HepG2 (cell line): ENCODE data around the gene LRRC70. TPM values are rescaled to one million over a fixed set of nuclear protein-coding genes. Genes with fewer than 3 reads are reported as not detected.

Experiments used
- ATAC-seq: fragments of 200-7000 bp; cut with Tn5 transposase; 3 replicates; pipeline ENCODE4 v1.9.1; 2020; ENCODE audit warnings: mild to moderate bottlenecking, moderate library complexity
- BruUV-seq: library from RNA; stranded (reverse); fragments of 400-500 nt; replicated peaks from 2 replicates; lab custom pipeline; 2021; lab: Mats Ljungman, UMichigan
- CTCF ChIA-PET: fragments of 300-600 bp; formaldehyde crosslinking; extraction: SDS; loops from one replicate; lab custom pipeline; 2021; ENCODE audit warnings: low total read pairs, inconsistent platforms, low intra/inter-chr PET ratio; lab: Yijun Ruan, JAX
- POLR2A ChIA-PET: fragments of 350-600 bp; sonication (Branson Sonifier 250); formaldehyde crosslinking; loops from one replicate; lab custom pipeline; 2020; ENCODE audit warnings: antibody characterized with exemption, inconsistent platforms; lab: Yijun Ruan, JAX
- DNase-seq: peaks from one replicate; pipeline ENCODE4 v3.0.0-alpha.2; 2015; ENCODE audit warnings: low spot score
- FAIRE-seq: peaks from 3 replicates; lab custom pipeline; 2011; peaks lifted over from hg19 to GRCh38; lab: Jason Lieb, UNC
- H2AFZ ChIP-seq: one replicate; pipeline ENCODE4 v1.6.1; 2011; ENCODE audit warnings: low read length, inconsistent platforms
- H3K27ac ChIP-seq: fragments of 300-600 bp; 3 replicates; pipeline ENCODE4 v1.8.0; 2011; ENCODE audit warnings: mixed run types, mild to moderate bottlenecking, mixed read lengths, low read length, inconsistent platforms; ENCODE audit not compliant: insufficient read depth; ENCODE audit errors: extremely low read length
- H3K27me3 ChIP-seq, 2 experiments: fragments of 200-600 bp in 1 of 2; 2 replicates in 1 of 2; 3 replicates in 1 of 2; pipeline versions ENCODE4 v1.6.0 to v1.8.0; 2011; ENCODE audit warnings: low read length in 2 of 2, mild to moderate bottlenecking in 2 of 2, moderate library complexity in 2 of 2, inconsistent platforms in 1 of 2; ENCODE audit not compliant: insufficient read depth in 2 of 2, control insufficient read depth in 1 of 2
- H3K36me3 ChIP-seq, 2 experiments: fragments of 200-600 bp in 1 of 2; replicated peaks in 1 of 2; 2 replicates in 1 of 2; 3 replicates in 1 of 2; pipeline versions ENCODE4 v1.5.1 to v1.8.0; 2011; ENCODE audit warnings: low read length in 2 of 2, inconsistent platforms in 1 of 2; ENCODE audit not compliant: insufficient read depth in 2 of 2, control insufficient read depth in 1 of 2
- H3K4me1 ChIP-seq: 2 replicates; pipeline ENCODE4 v1.5.1; 2012; ENCODE audit warnings: low read length, inconsistent platforms; ENCODE audit not compliant: insufficient read depth
- H3K4me2 ChIP-seq: 2 replicates; pipeline ENCODE4 v1.6.0; 2011; ENCODE audit warnings: low read depth, low read length, inconsistent platforms
- H3K4me3 ChIP-seq, 3 experiments: fragments of 200-600 bp in 1 of 3; sonication (generic), shearing (Covaris generic) in 1 of 3; replicated peaks in 1 of 3; 2 replicates each; pipeline ENCODE4 v1.5.1; 2011 to 2016; ENCODE audit warnings: low read length in 3 of 3, inconsistent platforms in 2 of 3, low read depth in 2 of 3, mild to moderate bottlenecking in 2 of 3, control low read depth in 1 of 3, mixed read lengths in 1 of 3; ENCODE audit not compliant: insufficient read depth in 1 of 3
- H3K79me2 ChIP-seq: one replicate; pipeline ENCODE4 v1.6.1; 2011; ENCODE audit warnings: low read length, inconsistent platforms; ENCODE audit not compliant: insufficient read depth
- H3K9ac ChIP-seq: 2 replicates; pipeline ENCODE4 v1.6.0; 2011; ENCODE audit warnings: mild to moderate bottlenecking, low read depth, low read length, inconsistent platforms; ENCODE audit not compliant: insufficient read depth
- H3K9me3 ChIP-seq: 2 replicates; pipeline ENCODE4 v1.5.1; 2012; ENCODE audit warnings: mild to moderate bottlenecking, low read length
- H4K20me1 ChIP-seq: 2 replicates; pipeline ENCODE4 v1.6.0; 2011; ENCODE audit warnings: inconsistent platforms, mild to moderate bottlenecking, low read length, moderate library complexity; ENCODE audit not compliant: insufficient read depth
- GTF2F1 ChIP-seq: fragments of 150-350 bp; IDR thresholded peaks from 2 replicates; pipeline ENCODE4 v1.6.1; 2014; ENCODE audit warnings: low read length
- NCOA2 ChIP-seq: sonication (generic); formaldehyde crosslinking; IDR thresholded peaks from 2 replicates; pipeline ENCODE4 v1.8.0; 2022; ENCODE audit warnings: inconsistent platforms
- NR2F2 ChIP-seq: IDR thresholded peaks from 2 replicates; pipeline ENCODE4 v1.6.1; 2012; ENCODE audit warnings: low read depth, inconsistent platforms, borderline replicate concordance
- PITX1 ChIP-seq: sonication (generic); formaldehyde crosslinking; IDR thresholded peaks from 2 replicates; pipeline ENCODE4 v1.5.1; 2020; ENCODE audit warnings: mild to moderate bottlenecking, missing genetic modification reagents
- RBM22 ChIP-seq: fragments of 200-400 bp; formaldehyde crosslinking; optimal IDR thresholded peaks from 2 replicates; pipeline ENCODE3; 2017; ENCODE audit warnings: mild to moderate bottlenecking, low read length, moderate library complexity
- TOPORS ChIP-seq: sonication (generic); formaldehyde crosslinking; IDR thresholded peaks from 2 replicates; pipeline ENCODE4 v1.8.0; 2023; ENCODE audit warnings: mild to moderate bottlenecking, missing genetic modification reagents
- ZNF546 ChIP-seq: sonication (generic); formaldehyde crosslinking; conservative IDR thresholded peaks from 2 replicates; pipeline ENCODE4 v1.8.1; 2023; ENCODE audit warnings: mild to moderate bottlenecking, missing genetic modification reagents
- WGBS: methylation state at CpG from one replicate; pipeline ENCODE4 v1.1.6; 2017; ENCODE audit warnings: low lambda C conversion rate; 5-methylcytosine and 5-hydroxymethylcytosine counted together
- in situ Hi-C: cut with HindIII; loops from 2 replicates; pipeline ENCODE4 v1.10.0; 2017; ENCODE audit warnings: low pct_unique_long_range_greater_than_20kb; ENCODE audit not compliant: extremely low pct_ligation_motif_present
- intact Hi-C: fragments of 100-400 bp; cut with micrococcal nuclease; formaldehyde crosslinking; loops from one replicate; pipeline ENCODE4 v1.10.0; 2022; ENCODE audit not compliant: unreplicated experiment
- polyA plus RNA-seq, 8 experiments: library from polyadenylated mRNA; depleted of rRNA in 3 of 8; stranded (reverse) in 7 of 8; unstranded in 1 of 8; fragments of >200 nt; fragmentation: Illumina TruSeq in 4 of 8; extraction: Trizol in 4 of 8; gene quantifications; 2 replicates each; pipeline versions ENCODE4 v1.2.1 to v1.2.3, GENCODE V29; 2011 to 2016; ENCODE audit warnings: low read depth in 4 of 8, missing spikeins in 1 of 8, mixed read lengths in 1 of 8; ENCODE audit not compliant: insufficient read depth in 1 of 8
- total RNA-seq, 5 experiments: library from RNA; depleted of rRNA; stranded (reverse); fragments of >200 nt; fragmentation: Illumina TruSeq; extraction: Trizol; gene quantifications; 2 replicates each; pipeline ENCODE4 v1.2.3, GENCODE V29; 2016; ENCODE audit warnings: low read depth in 1 of 5
- TF ChIP-seq, protein P1 (sequence below): sonication (generic); formaldehyde crosslinking; IDR thresholded peaks from 2 replicates; pipeline ENCODE4 v1.4.0; 2020; ENCODE audit warnings: missing genetic modification reagents
- TF ChIP-seq, protein P2 (sequence below): sonication (generic); formaldehyde crosslinking; IDR thresholded peaks from 2 replicates; pipeline ENCODE4 v1.4.0; 2020; ENCODE audit warnings: missing genetic modification reagents, mild to moderate bottlenecking, borderline replicate concordance
- TF ChIP-seq, protein P3 (sequence below): sonication (generic); formaldehyde crosslinking; IDR thresholded peaks from 2 replicates; pipeline ENCODE4 v1.5.1; 2020; ENCODE audit warnings: mild to moderate bottlenecking, missing genetic modification reagents, moderate library complexity
- TF ChIP-seq, protein P4 (sequence below): sonication (generic); formaldehyde crosslinking; IDR thresholded peaks from 2 replicates; pipeline ENCODE4 v1.5.0; 2020; ENCODE audit warnings: mild to moderate bottlenecking, missing genetic modification reagents, borderline replicate concordance

Gene LRRC70
- total and polyA plus RNA-seq, 2 of the 13 experiments (the other 11 are each of a cell fraction or from before 2014, with no cell fraction given), result 0.05 to 0.71 TPM

DNA sequence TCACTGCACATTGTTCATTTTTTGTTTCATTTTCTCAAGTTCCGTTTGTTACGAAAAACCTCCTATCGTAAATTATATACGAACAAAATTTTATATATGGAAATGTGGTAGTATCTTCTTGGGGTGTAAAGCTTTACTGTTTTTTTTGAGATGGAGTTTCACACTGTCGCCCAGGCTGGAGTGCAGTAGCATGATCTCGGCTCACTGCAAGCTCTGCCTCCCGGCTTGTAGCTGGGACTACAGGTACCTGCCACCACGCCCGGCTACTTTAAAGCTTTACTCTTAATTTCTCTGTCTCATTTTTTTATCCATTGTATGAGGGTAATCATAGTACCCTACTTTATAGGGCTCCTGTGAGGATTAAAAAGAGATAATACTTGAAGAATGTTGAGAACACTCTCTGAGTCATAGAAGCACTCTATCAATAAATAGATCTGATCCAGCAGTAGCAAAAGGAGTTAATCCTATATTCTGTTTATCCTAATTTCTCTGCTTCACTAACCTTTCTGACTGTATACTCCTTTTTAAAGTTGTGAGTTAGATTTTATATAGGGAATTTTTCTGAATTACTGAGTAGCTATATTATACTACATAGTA is 5.6 kb upstream of the LRRC70 start:
- no peak overlapping the region for H3K9ac ChIP-seq
- no peaks in the 10 kb centered on the region for H4K20me1 ChIP-seq
- 96% methylated on average over 9 of the region's 9 CpGs for WGBS
- BruUV-seq, result no TSS peak
- intact Hi-C loops, result no loop called here
- no peak overlapping the region for H3K4me2 ChIP-seq
- H3K9me3 ChIP-seq, result peaks cover 2% of the 10 kb centered on the region; the same call in 1 of the 2 replicates
- in situ Hi-C loops, result no loop called here
- no peaks in the 10 kb centered on the region for H3K27me3 ChIP-seq
- DNase-seq (no peak), ATAC-seq (no peak), FAIRE-seq (no peak)
- POLR2A ChIA-PET, result no interaction called here
- CTCF ChIA-PET, result no interaction called here
- no peak overlapping the region for H3K27ac ChIP-seq
- no peaks in the 10 kb centered on the region for H3K4me1 ChIP-seq
- peaks cover 2 to 11% of the 10 kb centered on the region in 2 experiments; a peak in 3 of 5 replicates for H3K36me3 ChIP-seq
- H2AFZ ChIP-seq, result no peak overlapping the region
- no peak overlapping the region for H3K4me3 ChIP-seq
- H3K79me2 ChIP-seq, result no peaks in the 10 kb centered on the region
- TF ChIP-seq, protein P1, sequence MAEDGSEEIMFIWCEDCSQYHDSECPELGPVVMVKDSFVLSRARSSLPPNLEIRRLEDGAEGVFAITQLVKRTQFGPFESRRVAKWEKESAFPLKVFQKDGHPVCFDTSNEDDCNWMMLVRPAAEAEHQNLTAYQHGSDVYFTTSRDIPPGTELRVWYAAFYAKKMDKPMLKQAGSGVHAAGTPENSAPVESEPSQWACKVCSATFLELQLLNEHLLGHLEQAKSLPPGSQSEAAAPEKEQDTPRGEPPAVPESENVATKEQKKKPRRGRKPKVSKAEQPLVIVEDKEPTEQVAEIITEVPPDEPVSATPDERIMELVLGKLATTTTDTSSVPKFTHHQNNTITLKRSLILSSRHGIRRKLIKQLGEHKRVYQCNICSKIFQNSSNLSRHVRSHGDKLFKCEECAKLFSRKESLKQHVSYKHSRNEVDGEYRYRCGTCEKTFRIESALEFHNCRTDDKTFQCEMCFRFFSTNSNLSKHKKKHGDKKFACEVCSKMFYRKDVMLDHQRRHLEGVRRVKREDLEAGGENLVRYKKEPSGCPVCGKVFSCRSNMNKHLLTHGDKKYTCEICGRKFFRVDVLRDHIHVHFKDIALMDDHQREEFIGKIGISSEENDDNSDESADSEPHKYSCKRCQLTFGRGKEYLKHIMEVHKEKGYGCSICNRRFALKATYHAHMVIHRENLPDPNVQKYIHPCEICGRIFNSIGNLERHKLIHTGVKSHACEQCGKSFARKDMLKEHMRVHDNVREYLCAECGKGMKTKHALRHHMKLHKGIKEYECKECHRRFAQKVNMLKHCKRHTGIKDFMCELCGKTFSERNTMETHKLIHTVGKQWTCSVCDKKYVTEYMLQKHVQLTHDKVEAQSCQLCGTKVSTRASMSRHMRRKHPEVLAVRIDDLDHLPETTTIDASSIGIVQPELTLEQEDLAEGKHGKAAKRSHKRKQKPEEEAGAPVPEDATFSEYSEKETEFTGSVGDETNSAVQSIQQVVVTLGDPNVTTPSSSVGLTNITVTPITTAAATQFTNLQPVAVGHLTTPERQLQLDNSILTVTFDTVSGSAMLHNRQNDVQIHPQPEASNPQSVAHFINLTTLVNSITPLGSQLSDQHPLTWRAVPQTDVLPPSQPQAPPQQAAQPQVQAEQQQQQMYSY (CRISPR knock-in tag), result no peak
- TF ChIP-seq PITX1 (no peak), GTF2F1 (no peak), RBM22 (no peak), ZNF546 (CRISPR knock-in tag) (no peak), NR2F2 (no peak), TOPORS (CRISPR knock-in tag) (no peak), NCOA2 (CRISPR knock-in tag) (no peak)
- TF ChIP-seq, protein P2, sequence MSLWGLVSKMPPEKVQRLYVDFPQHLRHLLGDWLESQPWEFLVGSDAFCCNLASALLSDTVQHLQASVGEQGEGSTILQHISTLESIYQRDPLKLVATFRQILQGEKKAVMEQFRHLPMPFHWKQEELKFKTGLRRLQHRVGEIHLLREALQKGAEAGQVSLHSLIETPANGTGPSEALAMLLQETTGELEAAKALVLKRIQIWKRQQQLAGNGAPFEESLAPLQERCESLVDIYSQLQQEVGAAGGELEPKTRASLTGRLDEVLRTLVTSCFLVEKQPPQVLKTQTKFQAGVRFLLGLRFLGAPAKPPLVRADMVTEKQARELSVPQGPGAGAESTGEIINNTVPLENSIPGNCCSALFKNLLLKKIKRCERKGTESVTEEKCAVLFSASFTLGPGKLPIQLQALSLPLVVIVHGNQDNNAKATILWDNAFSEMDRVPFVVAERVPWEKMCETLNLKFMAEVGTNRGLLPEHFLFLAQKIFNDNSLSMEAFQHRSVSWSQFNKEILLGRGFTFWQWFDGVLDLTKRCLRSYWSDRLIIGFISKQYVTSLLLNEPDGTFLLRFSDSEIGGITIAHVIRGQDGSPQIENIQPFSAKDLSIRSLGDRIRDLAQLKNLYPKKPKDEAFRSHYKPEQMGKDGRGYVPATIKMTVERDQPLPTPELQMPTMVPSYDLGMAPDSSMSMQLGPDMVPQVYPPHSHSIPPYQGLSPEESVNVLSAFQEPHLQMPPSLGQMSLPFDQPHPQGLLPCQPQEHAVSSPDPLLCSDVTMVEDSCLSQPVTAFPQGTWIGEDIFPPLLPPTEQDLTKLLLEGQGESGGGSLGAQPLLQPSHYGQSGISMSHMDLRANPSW (CRISPR knock-in tag), result no peak
- TF ChIP-seq, protein P3, sequence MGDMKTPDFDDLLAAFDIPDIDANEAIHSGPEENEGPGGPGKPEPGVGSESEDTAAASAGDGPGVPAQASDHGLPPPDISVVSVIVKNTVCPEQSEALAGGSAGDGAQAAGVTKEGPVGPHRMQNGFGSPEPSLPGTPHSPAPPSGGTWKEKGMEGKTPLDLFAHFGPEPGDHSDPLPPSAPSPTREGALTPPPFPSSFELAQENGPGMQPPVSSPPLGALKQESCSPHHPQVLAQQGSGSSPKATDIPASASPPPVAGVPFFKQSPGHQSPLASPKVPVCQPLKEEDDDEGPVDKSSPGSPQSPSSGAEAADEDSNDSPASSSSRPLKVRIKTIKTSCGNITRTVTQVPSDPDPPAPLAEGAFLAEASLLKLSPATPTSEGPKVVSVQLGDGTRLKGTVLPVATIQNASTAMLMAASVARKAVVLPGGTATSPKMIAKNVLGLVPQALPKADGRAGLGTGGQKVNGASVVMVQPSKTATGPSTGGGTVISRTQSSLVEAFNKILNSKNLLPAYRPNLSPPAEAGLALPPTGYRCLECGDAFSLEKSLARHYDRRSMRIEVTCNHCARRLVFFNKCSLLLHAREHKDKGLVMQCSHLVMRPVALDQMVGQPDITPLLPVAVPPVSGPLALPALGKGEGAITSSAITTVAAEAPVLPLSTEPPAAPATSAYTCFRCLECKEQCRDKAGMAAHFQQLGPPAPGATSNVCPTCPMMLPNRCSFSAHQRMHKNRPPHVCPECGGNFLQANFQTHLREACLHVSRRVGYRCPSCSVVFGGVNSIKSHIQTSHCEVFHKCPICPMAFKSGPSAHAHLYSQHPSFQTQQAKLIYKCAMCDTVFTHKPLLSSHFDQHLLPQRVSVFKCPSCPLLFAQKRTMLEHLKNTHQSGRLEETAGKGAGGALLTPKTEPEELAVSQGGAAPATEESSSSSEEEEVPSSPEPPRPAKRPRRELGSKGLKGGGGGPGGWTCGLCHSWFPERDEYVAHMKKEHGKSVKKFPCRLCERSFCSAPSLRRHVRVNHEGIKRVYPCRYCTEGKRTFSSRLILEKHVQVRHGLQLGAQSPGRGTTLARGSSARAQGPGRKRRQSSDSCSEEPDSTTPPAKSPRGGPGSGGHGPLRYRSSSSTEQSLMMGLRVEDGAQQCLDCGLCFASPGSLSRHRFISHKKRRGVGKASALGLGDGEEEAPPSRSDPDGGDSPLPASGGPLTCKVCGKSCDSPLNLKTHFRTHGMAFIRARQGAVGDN (CRISPR knock-in tag), result no peak
- TF ChIP-seq, protein P4, sequence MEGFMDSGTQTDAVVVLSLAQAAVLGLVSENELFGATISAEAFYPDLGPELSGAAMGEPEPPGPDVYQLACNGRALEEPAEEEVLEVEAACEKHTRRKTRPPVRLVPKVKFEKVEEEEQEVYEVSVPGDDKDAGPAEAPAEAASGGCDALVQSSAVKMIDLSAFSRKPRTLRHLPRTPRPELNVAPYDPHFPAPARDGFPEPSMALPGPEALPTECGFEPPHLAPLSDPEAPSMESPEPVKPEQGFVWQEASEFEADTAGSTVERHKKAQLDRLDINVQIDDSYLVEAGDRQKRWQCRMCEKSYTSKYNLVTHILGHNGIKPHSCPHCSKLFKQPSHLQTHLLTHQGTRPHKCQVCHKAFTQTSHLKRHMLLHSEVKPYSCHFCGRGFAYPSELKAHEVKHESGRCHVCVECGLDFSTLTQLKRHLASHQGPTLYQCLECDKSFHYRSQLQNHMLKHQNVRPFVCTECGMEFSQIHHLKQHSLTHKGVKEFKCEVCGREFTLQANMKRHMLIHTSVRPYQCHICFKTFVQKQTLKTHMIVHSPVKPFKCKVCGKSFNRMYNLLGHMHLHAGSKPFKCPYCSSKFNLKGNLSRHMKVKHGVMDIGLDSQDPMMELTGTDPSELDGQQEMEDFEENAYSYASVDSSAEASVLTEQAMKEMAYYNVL, result no peak
